ENCODE measurements around the gene HKDC1.

DNA sequence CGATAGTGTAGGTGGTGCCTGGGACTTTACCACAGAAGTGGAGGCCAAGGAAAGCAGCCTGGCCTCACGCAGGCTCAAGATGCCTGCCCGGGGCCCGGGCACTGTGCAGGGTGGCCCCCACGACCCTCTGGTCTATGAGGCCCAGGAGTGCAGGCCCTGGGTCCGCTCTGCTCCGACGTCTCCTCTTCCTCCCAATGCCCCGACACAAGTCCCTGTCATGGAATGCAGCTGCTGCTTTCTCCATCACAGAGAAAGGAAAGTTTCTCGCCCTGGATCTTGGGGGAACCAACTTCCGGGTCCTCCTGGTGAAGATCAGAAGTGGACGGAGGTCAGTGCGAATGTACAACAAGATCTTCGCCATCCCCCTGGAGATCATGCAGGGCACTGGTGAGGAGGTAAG is 29.9 kb downstream of the HKDC1 start:
- TF ChIP-seq, protein P1, sequence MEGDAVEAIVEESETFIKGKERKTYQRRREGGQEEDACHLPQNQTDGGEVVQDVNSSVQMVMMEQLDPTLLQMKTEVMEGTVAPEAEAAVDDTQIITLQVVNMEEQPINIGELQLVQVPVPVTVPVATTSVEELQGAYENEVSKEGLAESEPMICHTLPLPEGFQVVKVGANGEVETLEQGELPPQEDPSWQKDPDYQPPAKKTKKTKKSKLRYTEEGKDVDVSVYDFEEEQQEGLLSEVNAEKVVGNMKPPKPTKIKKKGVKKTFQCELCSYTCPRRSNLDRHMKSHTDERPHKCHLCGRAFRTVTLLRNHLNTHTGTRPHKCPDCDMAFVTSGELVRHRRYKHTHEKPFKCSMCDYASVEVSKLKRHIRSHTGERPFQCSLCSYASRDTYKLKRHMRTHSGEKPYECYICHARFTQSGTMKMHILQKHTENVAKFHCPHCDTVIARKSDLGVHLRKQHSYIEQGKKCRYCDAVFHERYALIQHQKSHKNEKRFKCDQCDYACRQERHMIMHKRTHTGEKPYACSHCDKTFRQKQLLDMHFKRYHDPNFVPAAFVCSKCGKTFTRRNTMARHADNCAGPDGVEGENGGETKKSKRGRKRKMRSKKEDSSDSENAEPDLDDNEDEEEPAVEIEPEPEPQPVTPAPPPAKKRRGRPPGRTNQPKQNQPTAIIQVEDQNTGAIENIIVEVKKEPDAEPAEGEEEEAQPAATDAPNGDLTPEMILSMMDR (IDR thresholded peaks at IDR 0.05) = no peak
- no peak for TF ChIP-seq EZH2 (IDR thresholded peaks at IDR 0.05; ENCODE audit: borderline replicate concordance, insufficient read depth, low read depth, low read length, poor library complexity, severe bottlenecking)
